ENCODE results near the gene PIP5KL1. TPM values are rescaled to one million over a fixed set of nuclear protein-coding genes. Genes with fewer than 3 reads are reported as not detected.

PIP5KL1 gene
- total and polyA plus RNA-seq, 9 donors = 0.10 to 4.0 (median 1.9) TPM

DNA sequence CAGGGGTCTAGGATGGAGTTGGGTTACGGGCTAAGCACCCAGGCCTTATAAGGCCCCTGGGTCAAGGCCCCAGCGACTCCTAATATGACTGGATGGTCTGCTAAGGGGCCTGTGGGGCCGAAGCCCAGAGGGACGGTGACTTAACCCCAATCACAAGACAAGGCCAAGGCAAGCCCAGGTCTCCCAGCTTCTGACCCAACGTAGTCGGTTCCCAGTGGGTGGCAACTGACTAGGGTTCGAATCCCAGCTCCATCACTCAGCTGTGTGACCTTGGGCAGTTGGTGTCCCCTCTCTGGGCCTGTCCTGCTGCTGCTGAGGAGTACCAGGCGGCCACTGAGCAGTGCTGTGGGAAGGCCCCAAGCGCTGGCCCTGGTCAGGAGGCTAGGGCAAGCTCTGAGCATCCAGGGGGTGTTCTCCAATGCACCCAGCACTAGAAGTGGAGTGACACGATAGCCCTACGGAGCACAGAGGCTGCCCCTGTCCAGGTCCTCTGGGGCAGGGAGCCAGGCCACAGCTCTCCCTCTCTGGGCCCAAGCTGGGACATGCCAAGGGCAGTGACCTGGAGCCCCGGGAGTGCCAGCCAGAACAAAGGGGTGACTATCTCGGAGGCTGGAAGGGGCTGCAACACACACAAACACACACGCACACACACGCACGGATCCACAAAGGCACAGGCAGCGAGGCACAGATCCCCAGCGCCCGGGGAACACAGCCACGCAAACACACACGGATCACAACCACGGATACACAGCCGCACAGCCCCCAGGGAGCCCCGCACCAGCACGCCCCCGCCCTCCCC, 53.6 kb downstream of the PIP5KL1 start:
- Histone ChIP-seq H3K36me3 (no peaks in the 10 kb centered on the region), H3K9me3 (no peaks in the 10 kb centered on the region), H3K27me3 (no peaks in the 10 kb centered on the region), H3K27ac (peak overlapping the region; percentile 39 to 55), H3K4me1 (ENCODE audit: insufficient read depth) (peaks cover 28% of the 10 kb centered on the region), H3K4me3 (peak overlapping the region; percentile 46)
- WGBS, 3 donors = 24 to 51% (median 36%) methylated on average over 13 to 26 of the region's 26 CpGs
- intact Hi-C loops (cut with DNase I) = no loop called here
- TF ChIP-seq POLR2A (IDR thresholded peaks at IDR 0.05) (no peak), EP300 (IDR thresholded peaks at IDR 0.05) (no peak)
- TF ChIP-seq, protein P1, sequence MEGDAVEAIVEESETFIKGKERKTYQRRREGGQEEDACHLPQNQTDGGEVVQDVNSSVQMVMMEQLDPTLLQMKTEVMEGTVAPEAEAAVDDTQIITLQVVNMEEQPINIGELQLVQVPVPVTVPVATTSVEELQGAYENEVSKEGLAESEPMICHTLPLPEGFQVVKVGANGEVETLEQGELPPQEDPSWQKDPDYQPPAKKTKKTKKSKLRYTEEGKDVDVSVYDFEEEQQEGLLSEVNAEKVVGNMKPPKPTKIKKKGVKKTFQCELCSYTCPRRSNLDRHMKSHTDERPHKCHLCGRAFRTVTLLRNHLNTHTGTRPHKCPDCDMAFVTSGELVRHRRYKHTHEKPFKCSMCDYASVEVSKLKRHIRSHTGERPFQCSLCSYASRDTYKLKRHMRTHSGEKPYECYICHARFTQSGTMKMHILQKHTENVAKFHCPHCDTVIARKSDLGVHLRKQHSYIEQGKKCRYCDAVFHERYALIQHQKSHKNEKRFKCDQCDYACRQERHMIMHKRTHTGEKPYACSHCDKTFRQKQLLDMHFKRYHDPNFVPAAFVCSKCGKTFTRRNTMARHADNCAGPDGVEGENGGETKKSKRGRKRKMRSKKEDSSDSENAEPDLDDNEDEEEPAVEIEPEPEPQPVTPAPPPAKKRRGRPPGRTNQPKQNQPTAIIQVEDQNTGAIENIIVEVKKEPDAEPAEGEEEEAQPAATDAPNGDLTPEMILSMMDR (IDR thresholded peaks at IDR 0.05) = no peak
- peak in 4 of 5 donors; percentile 36 to 45 (median 43) for DNase-seq

DNA sequence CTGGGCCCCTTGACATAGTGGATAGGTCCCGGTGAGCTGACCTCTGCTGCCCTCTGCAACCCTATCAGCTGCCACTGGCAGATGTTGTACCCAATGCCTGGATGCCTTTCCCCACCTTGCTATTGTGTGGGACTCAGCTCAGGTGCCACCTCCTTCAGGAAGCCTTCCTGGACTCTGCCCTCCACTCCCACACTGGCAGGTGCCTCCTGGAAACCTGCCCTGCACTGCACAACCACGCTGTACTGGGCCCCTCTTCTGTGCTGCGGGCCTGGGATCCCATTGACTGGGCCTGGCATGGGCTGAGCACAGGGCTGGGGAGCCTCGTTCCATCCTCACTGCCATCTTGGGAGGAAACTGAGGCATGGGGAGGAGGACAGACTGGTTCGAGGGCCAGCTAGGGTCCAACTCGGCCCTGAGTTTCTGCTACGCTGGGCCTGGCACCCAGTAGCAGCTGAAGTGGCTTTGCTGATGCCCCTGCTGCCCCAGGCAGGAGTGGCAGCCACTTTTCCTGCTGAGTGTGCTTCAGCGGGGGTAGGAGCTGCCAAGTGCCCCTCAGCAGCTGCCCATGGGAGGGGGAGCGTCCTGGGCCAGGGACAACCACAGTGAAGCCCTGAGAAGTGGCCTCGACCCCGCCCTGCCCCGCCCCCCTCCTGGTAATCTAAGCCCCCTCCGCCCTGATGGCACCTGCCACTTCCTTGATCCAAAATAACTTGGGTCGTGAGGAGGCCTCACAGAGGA, 54.4 kb downstream of the PIP5KL1 start:
- peak overlapping the region; percentile 46 for H3K4me3 ChIP-seq
- peak overlapping the region; percentile 67 to 72 for H3K27ac ChIP-seq
- 67 to 78% (median 76%) methylated on average over 14 of the region's 14 CpGs for WGBS, 3 donors
- H3K27me3 ChIP-seq = no peaks in the 10 kb centered on the region
- peak; percentile 21 to 44 (median 39) for DNase-seq
- peaks cover 28% of the 10 kb centered on the region for H3K4me1 ChIP-seq (ENCODE audit: insufficient read depth)
- intact Hi-C loops (cut with DNase I) = no loop called here
- TF ChIP-seq POLR2A (IDR thresholded peaks at IDR 0.05) (no peak), EP300 (IDR thresholded peaks at IDR 0.05) (no peak)
- TF ChIP-seq, protein P1 (IDR thresholded peaks at IDR 0.05) = no peak
- no peaks in the 10 kb centered on the region for H3K9me3 ChIP-seq
- H3K36me3 ChIP-seq = no peaks in the 10 kb centered on the region

DNA sequence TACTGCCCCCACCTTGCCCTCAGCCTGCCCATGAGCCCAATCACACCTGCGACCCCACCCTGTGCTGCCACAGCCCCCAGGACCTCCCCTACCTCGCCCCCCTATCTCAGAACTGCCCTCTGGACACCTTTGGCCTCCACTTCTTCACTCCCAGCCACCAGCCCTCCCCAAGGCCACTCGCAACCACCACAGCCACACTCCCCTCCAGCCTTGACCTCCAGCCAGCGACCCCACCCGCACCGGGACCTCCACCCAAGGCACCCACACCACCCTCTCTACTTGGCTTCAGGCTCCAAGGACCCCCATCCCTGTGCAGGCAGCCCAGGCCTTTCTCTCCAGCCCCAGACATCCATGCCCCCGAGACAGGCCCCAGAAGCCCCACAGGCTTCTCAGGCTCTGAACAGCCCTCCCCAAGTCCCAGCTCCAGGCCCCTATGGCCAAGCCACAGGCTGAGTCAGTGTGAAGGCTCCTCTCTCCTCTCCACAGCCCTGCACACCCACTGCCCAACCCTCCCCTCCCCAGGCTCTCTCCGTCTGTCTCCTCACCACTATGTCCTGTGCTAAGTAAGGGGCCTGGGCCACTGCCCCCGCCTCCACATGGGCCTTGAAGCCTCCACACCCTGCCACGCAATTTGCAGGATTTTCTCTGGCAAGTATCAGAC, 55.1 kb downstream of the PIP5KL1 start:
- peaks cover 28% of the 10 kb centered on the region for H3K4me1 ChIP-seq (ENCODE audit: insufficient read depth)
- H3K4me3 ChIP-seq = no peak overlapping the region
- intact Hi-C loops (cut with DNase I) = no loop called here

More for the DNA sequence above, 55.1 kb downstream of the PIP5KL1 start:
- Histone ChIP-seq H3K27ac (peak overlapping the region; percentile 67 to 72), H3K36me3 (no peaks in the 10 kb centered on the region), H3K9me3 (no peaks in the 10 kb centered on the region), H3K27me3 (no peaks in the 10 kb centered on the region)
- WGBS, 3 donors = 49 to 59% (median 54%) methylated on average over 10 of the region's 10 CpGs
- no peak for TF ChIP-seq EP300 (IDR thresholded peaks at IDR 0.05)
- TF ChIP-seq, protein P1 (IDR thresholded peaks at IDR 0.05) = no peak
- TF ChIP-seq POLR2A (IDR thresholded peaks at IDR 0.05) = no peak
- DNase-seq = peak; percentile 50 to 61 (median 57)

Measured in ovary (tissue), 9 donors.